AG09319 (cell line): ENCODE results near the gene ZNF101.
"Not testable (repeated sequence)": the region's sequence is repeated elsewhere in the genome, so short reads cannot be mapped to it uniquely, and the experiment has no call there.

Experiments used
- DNase-seq: peaks from one replicate; pipeline ENCODE4 v3.0.0-alpha.2; 2010; ENCODE audit warnings: low read depth; ENCODE audit errors: extremely low read depth
- TF ChIP-seq, protein P1 (sequence below): IDR thresholded peaks from 2 replicates; pipeline ENCODE4 v1.5.1; 2011; ENCODE audit warnings: low read depth, mild to moderate bottlenecking, inconsistent platforms, low read length, moderate library complexity

The ZNF101 gene

DNA sequence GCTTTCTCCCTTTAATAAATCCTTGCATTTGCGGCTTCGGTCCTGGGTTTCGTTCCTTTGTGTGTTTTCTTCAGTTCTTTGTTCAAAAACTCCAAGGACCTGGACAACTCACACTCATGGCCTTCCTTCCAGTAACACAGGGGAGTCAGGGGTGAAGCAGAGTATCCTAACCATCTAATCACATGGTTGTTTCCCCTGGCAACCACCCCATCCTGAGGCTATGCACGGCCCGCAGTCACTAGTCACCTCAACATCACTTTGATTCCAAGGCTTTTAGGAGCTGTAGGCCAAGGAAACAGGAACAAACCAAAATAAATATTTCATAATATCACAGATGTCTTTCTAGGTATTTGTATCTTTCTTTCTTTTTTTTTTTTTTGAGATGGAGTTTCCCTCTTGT is 28.9 kb downstream of the ZNF101 start:
- DNase-seq, result no peak
- TF ChIP-seq, protein P1, sequence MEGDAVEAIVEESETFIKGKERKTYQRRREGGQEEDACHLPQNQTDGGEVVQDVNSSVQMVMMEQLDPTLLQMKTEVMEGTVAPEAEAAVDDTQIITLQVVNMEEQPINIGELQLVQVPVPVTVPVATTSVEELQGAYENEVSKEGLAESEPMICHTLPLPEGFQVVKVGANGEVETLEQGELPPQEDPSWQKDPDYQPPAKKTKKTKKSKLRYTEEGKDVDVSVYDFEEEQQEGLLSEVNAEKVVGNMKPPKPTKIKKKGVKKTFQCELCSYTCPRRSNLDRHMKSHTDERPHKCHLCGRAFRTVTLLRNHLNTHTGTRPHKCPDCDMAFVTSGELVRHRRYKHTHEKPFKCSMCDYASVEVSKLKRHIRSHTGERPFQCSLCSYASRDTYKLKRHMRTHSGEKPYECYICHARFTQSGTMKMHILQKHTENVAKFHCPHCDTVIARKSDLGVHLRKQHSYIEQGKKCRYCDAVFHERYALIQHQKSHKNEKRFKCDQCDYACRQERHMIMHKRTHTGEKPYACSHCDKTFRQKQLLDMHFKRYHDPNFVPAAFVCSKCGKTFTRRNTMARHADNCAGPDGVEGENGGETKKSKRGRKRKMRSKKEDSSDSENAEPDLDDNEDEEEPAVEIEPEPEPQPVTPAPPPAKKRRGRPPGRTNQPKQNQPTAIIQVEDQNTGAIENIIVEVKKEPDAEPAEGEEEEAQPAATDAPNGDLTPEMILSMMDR, result no peak

DNA sequence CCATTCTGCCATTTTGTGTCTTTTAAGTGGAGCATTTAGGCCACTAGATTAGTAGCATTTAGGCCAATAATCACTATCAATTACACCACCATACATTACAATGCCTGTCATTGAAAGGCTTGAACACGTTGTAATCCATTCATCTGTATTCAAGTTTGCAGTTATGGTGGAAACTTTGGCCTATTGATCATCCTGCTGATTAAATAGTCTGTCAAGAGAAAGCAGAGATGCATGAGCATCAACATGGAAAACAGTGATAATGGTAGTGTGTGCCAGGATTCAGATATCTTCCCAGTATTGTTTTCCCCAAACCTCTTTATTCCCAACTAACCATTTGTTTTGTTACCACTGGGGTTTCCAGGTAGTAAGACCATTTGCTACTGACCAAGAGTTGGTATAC is 31.9 kb downstream of the ZNF101 start:
- DNase-seq, result not testable (repeated sequence)

DNA sequence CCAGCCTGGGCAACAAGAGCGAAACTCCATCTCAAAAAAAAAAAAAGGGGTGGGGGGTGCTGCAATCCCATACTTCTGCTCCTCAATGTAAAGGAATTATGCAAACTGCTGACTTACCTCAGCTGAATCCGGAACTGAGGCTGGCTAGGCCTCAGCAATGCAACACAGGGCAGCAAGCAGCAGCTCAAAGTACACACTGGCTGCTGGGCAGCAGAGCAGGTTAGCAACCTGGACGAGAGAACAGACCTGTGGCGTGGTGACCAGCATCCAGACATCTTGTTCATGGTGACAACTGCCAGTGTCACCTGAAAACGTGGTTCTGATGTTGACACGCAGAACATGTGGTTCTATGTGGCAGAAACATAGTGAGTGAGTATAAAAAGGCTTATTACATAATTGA is 36.2 kb downstream of the ZNF101 start:
- no peak for DNase-seq
- TF ChIP-seq, protein P1, result no peak

DNA sequence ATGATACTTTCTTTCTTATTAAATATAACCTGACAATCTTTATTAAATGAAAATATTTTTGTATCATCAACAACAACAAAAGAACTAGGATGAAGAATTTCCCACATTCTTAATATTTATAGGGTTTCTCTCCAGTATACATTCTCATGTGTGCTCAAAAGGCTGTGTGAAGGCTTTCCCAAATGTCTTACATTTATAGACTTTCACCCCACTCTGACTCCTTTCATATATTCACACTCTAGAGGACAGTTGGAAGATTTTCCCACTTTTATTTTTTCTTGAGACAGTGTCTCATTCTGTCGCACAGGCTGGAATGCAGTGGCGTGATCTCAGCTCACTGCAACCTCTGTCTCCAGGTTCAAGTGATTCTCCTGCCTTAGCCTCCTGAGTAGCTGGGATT is 41.9 kb downstream of the ZNF101 start:
- TF ChIP-seq, protein P1, result no peak
- no peak for DNase-seq

DNA sequence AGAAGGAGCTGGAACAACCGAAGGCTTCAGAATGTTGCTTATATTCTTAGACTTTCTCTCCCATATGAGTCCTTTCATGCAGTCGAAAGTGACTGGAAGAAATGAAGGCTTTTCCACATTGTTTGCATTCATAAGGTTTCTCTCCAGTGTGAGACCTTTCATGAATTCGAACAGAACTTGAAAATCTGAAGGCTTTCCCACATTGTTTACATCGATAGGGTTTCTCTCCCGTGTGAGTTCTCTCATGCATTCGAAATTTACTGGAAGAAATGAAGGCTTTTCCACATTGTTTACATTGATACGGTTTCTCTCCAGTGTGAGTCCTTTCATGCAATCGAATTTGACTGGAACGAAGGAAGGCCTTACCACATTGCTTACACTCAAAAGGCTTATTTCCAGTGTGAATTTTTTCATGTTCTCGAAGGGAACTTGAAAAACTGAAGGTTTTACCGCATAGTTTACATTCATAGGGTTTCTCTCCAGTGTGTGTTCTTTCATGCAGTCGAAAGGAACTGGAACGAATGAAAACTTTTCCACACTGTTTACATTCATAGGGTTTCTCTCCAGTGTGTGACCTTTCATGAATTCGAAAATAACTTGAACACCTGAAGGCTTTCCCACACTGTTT is 42.8 kb downstream of the ZNF101 start:
- no peak for DNase-seq
- TF ChIP-seq, protein P1, result no peak

DNA sequence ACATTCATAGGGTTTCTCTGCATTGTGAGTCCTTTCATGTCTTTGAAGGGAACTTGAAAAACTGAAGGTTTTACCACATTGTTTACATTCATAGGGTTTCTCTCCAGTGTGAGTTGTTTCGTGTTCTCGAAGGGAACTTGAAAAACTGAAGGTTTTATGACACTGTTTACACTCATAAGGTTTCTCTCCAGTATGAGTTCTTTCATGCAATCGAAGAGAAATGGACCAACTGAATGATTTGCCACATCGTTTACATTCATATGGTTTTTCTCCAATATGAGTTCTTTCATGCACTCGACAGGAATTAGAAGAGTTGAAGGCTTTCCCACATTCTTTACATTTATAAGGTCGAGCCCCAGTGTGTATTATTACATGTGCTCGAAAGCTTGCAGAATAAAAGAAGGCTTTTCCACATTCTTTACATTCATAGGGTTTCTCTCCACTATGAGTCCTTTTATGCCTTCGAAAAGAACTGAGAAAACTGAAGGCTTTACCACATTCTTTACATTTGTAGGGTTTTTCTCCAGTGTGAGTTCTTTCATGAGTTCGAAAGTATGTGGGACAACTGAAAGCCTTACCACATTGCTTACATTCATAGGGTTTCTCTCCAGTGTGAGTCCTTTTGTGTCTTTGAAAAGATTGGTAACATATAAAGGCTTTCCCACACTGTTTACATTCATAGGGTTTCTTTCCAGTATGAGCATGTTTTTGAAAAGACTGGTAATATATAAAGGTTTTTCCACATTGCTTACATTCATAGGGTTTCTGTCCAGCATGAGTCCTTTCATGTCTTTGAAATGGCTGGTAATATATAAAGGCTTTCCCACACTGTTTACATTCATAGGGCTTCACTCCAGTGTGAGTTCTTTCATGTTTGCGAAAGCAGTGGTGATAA is 43.5 kb downstream of the ZNF101 start:
- TF ChIP-seq, protein P1, result no peak
- no peak for DNase-seq

DNA sequence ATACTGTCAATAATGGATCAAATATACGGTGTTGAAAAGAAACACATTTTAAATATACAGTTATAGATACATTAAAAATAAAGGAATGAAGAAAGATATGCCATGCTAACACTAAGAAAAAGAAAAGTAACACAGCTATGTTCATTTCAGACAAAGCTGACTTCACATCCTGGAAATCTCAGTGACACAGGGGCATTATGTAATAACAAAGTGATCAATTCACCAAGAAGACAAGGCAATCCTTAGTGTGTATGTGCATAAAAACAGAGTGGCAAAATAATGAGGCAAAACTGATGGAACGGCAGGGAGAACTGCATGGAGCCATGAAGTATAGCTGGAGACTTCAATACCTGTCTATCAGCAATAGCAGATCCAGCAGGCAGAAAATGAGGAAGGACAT is 51.2 kb downstream of the ZNF101 start:
- no peak for DNase-seq
- TF ChIP-seq, protein P1, result no peak
